ENCODE data around the gene PHACTR1.
A peak's percentile ranks its signal among the peaks of the same experiment; 100 is the strongest.

PHACTR1 gene

GRCh38 chr6:12957321-12958051 lies 240.9 kb downstream of the PHACTR1 start:
- DNase-seq, result peak; percentile 2

DNA sequence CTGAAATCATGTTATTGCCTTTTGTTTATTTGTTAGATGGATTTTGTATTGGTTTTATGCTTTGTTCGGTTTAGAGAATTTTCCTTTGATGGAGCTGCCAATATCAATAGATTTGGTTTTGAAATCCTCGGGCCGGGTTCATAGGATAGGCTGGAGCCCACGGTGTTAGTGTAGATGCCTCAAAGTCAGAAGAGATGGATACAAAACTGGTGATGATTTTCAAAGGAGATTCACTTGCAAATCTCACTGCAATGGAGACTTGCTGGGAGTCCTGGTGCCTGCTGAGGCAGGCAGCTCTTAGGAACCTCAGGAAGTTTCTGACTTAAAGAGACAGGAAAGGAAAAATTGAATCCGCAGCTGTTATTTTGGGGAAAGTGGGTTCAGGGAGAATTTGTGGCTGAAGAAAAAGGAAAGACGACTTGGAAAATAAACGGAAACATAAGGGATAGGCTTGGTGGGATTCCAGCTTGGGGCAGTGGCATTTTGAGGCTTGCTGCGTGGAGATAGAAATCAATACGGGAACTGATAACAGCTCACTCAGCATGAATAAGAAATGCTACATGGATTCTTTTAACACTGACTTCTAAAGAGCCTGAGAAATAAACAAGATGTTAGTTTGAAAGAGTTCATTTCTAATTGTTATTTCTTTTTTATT lies 241.6 kb downstream of the PHACTR1 start:
- no peak for DNase-seq

GRCh38 chr6:12961761-12962160 lies 245.2 kb downstream of the PHACTR1 start:
- DNase-seq, result no peak

- no peak for DNase-seq
Observed at GRCh38 chr6:12962529-12962928, 246.0 kb downstream of the PHACTR1 start.

GRCh38 chr6:12962987-12963386 lies 246.4 kb downstream of the PHACTR1 start:
- no peak for DNase-seq

DNA sequence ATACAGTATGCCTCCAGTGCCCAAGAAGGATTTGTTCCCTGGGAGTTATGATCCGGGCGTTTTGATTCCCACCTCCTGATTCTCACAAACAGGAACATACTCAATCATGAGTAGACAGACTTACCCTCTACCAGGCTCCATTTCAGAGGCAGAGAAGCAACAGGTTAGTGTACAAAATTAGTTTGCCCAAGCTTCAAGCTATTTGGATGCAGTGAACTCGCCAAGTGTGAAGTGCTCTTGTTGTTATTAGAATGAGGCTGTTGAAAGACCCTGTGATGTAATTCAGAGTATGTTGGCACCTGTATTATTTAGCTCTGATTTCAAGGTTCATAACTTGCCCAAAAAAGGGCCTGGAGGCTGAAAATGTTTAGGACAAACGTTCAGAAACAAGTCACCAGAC lies 247.0 kb downstream of the PHACTR1 start:
- no peak for DNase-seq

GRCh38 chr6:12967686-12968085 lies 251.1 kb downstream of the PHACTR1 start:
- no peak for DNase-seq

DNA sequence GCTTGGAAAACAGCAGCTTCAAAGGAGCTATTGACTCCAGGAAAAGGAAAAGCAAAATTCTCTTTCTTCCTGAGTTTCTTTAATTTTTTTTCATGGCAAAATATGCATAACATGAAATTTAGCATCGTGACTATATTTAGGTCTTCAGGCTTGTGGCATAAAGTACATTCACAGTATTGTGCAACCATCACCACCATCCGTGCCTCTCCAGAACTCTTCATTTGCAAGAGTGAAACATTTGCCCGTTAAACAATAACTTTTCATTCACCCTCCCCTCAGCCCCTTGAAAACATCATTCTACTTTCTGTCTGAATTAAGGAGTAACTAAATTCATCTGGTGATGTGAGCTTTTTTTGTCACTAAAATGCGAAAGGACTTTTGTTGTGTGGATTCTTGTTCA lies 251.7 kb downstream of the PHACTR1 start:
- DNase-seq, result no peak

DNA sequence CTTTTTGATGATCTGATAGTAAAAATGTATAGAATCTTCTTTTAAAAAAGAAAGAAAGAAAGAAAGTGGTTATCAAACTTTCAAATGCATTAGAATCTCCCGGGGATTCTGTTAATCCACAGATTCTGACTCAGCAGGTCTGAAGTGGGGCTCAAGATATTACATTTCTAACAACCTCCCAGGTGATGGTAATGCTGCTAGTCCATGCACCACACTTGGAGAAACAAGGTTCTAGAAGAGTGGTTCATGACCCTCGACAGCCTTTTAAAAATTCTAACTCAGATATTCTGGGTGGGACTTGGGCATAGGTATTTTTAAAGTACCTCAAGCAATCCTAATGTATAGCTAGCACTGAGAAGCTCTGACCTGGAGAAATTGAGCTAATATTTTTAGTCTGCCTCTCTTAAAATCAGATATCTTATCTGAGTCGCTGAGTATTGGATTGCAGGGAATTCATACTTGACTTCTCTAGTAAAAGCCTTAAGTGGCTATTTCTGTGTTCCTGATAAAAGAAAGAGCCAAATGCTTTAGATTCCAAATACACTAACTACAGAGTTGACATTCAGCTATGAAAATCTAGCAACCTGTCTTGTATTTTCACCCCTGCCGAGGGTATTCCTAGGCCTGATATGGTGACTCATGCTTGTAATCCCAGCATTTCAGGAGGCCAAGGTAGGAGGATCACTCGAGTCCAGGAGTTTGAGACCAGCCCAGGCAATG lies 252.4 kb downstream of the PHACTR1 start:
- DNase-seq, result no peak

GRCh38 chr6:12969966-12970365 lies 253.4 kb downstream of the PHACTR1 start:
- no peak for DNase-seq

DNA sequence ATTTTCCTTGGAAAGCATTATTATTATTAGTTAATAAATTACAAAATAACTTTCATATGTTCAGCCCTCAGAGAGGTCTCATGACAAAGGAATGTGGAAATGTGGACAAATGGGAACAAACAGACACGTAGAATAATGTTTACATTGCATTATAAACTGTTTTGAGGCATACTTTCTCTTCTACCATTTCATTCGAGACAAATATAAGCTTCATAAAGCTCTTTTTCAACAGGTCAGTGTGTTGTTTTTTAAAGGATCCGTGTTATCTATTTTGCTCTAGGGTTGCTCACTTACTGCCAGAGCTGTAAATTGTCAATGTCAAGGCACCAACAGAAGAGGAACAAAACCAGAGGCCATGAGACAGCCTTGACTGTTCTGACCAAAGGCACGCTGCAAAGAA lies 256.8 kb downstream of the PHACTR1 start:
- no peak for DNase-seq

DNA sequence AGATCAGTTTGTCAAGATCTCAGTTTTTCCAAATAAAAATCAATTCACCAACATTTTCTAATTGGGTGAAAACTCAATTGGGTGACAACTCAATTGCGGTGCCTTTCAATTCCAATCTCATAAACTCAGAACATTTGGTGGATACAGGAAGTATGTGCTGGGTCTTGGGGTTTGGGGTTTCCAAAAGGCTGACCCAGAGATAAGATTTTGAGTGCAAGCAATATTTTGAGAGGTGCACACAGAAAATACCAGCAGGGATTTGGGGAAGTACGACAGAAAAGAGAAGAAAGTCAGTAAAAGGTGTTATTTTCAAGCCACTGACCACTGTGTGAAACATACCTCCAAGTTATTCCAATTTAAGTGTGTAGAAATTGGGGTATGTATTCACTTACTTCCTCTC lies 258.0 kb downstream of the PHACTR1 start:
- DNase-seq, result no peak

- DNase-seq, result no peak
Observed at GRCh38 chr6:12976366-12976765, 259.8 kb downstream of the PHACTR1 start.

- DNase-seq, result no peak
Observed at GRCh38 chr6:12977206-12977605, 260.6 kb downstream of the PHACTR1 start.

GRCh38 chr6:12977806-12978205 lies 261.2 kb downstream of the PHACTR1 start:
- no peak for DNase-seq

DNA sequence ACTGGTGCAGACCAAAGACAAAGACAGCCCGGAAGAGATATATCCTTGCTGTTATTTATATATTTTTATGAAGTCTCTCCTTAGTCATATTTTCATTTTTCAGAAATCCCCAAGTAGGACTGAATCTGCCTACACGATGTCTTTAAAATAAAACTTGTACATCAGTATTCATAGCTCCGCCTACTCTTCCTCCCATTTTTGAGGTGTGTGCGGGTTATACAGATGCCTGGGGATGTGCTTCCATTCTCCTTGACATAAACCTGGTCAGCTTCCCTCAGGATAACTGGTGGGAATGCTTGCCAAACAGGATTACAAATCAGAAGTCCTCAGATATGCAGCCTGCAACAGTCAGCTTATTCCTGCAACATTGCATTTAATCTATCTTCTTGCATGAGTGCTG lies 264.2 kb downstream of the PHACTR1 start:
- DNase-seq, result no peak

DNA sequence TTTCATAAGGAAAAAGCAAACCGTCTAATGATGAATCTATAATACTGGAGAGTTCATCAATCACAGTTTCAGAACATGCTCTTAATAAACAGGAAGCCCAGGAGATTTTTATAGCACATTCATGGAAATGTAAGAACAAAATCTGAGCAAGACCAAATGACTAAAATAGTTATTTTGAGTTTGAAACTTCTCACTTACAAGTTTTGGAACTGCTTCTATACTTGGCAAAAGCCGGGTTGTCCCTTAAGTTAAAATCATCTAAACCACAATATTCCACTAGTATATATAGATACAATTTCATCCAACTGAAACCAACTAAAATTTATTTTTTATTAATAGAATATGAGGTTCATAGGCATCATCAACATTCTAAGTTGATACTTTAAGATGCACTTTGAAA lies 268.2 kb downstream of the PHACTR1 start:
- DNase-seq, result no peak

- DNase-seq, result no peak
Observed at GRCh38 chr6:12987783-12988182, 271.2 kb downstream of the PHACTR1 start.

- no peak for DNase-seq
Observed at GRCh38 chr6:12990162-12990561, 273.6 kb downstream of the PHACTR1 start.

DNA sequence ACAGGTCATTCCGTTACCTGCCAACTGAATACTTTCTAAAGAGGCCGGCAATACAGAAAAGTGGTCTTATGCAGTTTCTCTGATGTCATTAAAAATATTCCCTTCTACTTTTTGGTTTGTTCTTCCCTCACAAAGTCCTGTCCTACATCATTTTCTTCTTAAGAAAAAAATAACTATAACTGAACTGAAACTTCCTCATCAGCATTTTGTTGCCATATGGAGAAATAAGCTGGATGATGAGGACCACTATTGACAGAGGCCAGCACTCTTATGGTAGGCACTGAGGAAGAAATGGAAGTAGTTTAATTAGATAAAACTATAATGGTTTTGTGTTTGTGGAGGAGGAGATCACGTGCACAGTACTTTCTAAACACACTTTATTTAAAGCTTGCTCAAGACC lies 274.9 kb downstream of the PHACTR1 start:
- no peak for DNase-seq

GRCh38 chr6:12992770-12993169 lies 276.2 kb downstream of the PHACTR1 start:
- DNase-seq, result no peak

DNA sequence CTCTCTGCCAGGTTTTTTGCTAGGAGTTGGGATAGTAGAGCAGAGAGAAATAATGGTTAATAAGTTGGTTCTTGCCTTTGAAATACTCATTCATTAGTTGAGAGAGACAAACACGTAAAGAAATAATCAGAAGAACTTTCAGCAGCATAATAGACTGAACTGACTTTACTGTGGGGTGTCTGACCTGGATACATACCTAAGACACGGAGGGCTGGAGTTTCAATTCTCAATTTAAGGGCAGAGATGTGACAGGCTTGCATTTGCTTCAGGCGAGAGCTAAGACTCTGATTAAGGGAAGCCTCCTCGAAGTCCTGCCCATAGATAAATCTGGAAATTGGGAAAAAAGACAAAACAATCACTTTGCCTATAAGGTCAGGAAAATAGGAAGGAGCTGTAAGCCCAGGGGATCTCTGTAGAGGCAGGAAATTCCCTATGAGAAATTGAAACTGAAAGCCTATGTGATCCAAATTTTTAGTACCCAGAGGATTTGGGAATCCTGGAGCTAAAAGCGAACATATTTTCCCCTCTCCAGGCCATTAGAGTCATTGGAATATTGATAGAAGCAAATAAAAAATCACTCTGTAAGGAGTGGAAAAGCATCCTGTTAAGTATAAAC lies 276.8 kb downstream of the PHACTR1 start:
- no peak for DNase-seq

GRCh38 chr6:12995419-12995818 lies 278.9 kb downstream of the PHACTR1 start:
- DNase-seq, result no peak

DNA sequence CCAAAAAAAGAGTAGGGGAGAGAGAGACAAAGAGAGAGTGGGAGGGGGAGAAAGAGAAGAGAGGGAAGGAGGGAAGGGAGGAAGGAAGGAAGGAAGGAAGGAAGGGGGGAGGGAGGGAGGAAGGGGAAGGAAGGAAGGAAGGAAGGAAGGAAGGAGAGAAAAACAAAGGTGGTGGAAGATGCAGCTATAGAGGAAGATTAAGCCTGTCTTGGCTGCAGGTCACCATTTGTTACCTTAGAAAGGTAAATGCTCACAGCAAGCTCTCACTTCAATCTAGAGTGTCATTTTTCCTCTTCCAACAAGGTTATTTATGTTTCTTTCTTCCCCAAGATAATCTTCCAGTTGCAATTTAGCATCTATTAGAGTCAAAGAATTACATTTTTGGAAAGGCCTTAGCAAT lies 284.0 kb downstream of the PHACTR1 start:
- no peak for DNase-seq

All from stimulated activated naive CD4-positive, alpha-beta T cell treated with Interleukin-2 at 50 U/mL for 16 hours (primary cell).